Measurements from ENCODE around the gene KIF2C.
"Not testable (repeated sequence)": the region's sequence is repeated elsewhere in the genome, so short reads cannot be mapped to it uniquely, and the experiment has no call there.

The KIF2C gene

DNA sequence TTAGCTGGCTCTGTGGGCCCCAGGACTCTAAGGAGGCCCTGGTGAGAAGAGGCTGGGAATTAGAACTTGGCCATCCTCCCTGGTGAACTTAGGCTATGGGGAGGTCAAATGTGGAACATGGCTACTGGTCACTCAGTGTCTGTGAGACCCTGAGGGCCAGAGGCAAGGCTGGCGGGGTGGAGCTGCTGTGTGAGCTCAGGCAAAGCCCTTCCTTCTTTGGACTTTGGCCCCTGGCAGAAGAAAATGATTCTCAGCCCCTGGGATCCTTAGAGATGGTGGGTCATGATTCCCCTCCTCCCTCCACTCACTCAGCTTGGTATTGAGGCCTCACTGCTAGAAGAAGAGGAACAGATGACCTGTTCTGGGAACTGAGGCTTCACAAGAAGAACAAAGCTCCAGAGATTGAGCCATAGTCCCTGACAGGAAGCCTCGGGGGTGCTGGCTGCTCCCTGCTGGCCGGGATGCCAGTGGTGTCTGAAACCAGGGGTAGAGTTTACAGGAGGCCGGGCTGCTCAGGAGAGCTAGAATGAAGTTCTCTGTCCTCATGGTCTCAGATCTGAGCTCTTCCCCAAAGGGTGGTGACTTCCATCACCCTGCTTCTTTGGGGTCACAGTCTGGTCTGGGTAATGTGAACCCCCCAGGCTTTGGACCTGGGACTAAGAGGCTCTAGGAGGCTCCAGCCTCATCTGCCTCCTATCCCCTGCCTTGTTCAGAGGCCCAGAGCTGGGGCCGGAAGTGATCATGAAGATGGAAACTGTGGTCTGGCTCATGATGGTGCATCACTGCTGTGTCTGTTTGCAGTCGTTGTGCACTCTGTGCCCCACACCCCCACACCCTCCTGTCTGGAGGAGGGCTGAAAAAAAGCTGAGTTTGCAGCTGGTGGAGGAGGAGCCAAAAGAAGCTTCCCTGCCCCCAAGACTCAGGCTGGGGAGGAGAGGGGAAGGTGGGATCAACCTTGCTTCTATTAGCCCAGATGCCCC, 69.6 kb downstream of the KIF2C start:
- peak overlapping the region; percentile 59 for H3K4me3 ChIP-seq (ENCODE audit: low read length)
- TF ChIP-seq, protein P1, sequence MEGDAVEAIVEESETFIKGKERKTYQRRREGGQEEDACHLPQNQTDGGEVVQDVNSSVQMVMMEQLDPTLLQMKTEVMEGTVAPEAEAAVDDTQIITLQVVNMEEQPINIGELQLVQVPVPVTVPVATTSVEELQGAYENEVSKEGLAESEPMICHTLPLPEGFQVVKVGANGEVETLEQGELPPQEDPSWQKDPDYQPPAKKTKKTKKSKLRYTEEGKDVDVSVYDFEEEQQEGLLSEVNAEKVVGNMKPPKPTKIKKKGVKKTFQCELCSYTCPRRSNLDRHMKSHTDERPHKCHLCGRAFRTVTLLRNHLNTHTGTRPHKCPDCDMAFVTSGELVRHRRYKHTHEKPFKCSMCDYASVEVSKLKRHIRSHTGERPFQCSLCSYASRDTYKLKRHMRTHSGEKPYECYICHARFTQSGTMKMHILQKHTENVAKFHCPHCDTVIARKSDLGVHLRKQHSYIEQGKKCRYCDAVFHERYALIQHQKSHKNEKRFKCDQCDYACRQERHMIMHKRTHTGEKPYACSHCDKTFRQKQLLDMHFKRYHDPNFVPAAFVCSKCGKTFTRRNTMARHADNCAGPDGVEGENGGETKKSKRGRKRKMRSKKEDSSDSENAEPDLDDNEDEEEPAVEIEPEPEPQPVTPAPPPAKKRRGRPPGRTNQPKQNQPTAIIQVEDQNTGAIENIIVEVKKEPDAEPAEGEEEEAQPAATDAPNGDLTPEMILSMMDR (conservative IDR thresholded peaks at IDR 0.05; ENCODE audit: low read depth, low read length), result peak; percentile 26

DNA sequence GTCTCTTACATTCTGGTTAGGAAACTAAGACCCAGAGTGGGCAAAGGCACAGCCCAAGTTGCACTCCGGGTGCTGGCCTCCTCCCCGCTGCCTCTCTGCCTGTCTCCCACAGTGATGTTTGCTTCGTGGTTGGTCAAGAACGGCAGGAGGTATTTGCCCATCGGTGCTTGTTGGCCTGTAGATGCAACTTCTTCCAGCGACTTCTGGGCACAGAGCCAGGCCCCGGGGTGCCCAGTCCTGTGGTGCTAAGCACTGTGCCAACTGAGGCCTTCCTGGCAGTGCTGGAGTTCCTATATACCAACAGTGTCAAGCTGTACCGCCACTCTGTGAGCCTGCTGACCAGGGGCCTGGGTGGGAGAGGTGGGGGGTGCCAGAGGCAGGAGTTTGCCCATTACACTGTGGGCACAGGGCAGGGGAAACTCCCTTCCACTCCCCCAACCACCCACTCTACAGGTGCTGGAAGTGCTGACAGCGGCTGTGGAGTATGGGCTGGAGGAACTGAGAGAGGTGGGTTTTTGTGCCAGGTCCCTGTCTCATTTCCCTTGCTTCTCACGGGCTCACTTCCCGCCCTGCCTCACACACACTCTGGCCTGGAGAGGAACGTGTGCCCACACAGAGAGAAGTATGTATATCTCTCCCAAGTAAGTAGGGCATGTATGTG, 70.6 kb downstream of the KIF2C start:
- TF ChIP-seq, protein P1 (conservative IDR thresholded peaks at IDR 0.05; ENCODE audit: low read depth, low read length), result no peak
- DNase-seq (ENCODE audit: low read depth), result no peak
- peak overlapping the region; percentile 59 for H3K4me3 ChIP-seq (ENCODE audit: low read length)

More for the DNA sequence above, 69.6 kb downstream of the KIF2C start:
- DNase-seq (ENCODE audit: low read depth), result no peak

DNA sequence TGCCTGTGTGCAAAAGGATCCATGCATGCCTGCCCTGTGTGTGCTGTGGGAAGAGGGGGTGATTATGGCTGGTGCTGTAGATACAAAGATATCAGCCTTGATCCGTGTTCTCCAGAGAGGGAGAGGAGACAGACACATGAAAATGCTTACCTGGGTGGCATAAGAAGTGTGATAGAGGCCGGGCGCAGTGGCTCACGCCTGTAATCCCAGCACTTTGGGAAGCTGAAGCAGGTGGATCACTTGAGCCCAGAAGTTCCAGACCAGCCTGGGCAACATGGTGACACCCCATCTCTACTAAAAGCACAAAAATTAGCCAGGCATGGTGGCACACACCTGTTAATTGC, 71.1 kb downstream of the KIF2C start:
- not testable (repeated sequence) for DNase-seq (ENCODE audit: low read depth); H3K4me3 ChIP-seq (ENCODE audit: low read length)

DNA sequence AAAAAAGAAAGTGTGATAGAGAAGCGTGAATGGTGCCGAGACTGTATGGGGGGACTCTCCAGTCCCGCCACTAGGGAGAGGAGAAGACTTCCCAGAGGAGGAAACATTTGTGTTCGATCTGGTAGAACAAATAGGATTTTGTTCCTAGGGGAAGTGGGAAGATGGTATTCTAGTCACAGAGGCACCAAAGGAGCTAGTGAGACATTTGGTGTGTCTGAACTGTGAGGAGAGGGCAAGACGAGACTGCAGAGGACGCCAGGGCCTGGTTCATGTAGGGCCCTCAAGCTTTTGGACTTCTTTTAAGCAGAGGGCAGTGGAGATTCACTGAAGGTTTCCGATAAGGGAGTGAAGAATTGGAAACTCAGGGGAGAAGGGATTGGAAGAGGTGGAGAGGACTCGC, 71.6 kb downstream of the KIF2C start:
- TF ChIP-seq, protein P1 (conservative IDR thresholded peaks at IDR 0.05; ENCODE audit: low read depth, low read length), result no peak
- H3K4me3 ChIP-seq (ENCODE audit: low read length), result peak overlapping the region; percentile 2
- DNase-seq (ENCODE audit: low read depth), result no peak

DNA sequence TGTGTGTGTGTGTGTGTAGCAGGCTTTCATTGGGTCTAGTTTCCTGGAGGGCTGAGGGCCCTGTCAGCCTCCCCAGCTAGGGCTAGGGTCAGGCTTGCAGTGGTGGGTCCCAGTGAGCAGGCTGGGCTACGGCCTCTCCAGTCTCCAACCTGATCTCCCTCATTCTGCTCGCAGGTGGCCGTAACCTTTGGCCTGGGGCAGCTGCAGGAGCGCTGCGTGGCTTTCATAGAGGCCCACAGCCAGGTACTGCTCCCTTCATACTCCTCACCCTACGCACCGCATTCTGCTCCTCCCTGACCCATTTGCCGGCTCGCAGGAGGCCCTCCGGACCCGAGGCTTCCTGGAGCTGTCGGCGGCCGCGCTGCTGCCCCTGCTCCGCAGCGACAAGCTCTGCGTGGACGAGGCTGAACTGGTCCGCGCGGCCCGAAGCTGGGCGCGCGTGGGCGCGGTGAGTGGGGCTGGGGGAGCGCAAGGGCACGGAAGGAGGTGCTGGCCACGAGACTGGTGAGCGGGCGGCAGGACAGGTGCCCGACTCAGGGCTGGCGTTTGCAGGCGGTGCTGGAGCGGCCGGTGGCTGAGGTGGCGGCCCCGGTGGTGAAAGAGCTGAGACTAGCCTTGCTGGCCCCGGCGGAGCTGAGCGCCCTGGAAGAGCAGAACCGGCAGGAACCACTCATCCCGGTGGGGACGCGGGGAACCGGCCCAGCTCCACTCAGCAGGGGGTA, 73.3 kb downstream of the KIF2C start:
- no peak for DNase-seq (ENCODE audit: low read depth)
- TF ChIP-seq, protein P1 (conservative IDR thresholded peaks at IDR 0.05; ENCODE audit: low read depth, low read length), result no peak
- no peak overlapping the region for H3K4me3 ChIP-seq (ENCODE audit: low read length)

DNA sequence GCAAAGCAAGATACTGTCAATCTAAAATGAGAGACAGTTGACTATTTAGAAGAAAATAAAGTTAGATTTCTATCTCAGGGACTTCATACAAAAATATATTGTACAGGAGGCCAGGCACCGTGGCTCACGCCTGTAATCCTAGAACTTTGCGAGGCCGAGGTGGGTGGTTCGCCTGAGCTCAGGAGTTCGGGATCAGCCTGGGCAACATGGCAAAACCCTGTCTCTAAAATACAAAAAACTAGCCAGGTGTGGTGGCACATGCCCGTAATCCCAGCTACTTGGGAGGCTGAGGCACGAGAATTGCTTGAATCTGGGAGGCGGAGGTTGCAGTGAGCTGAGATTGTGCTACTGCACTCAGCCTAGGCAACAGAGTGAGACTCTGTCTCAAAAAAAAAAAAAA, 76.3 kb downstream of the KIF2C start:
- not testable (repeated sequence) for DNase-seq (ENCODE audit: low read depth); H3K4me3 ChIP-seq (ENCODE audit: low read length)

DNA sequence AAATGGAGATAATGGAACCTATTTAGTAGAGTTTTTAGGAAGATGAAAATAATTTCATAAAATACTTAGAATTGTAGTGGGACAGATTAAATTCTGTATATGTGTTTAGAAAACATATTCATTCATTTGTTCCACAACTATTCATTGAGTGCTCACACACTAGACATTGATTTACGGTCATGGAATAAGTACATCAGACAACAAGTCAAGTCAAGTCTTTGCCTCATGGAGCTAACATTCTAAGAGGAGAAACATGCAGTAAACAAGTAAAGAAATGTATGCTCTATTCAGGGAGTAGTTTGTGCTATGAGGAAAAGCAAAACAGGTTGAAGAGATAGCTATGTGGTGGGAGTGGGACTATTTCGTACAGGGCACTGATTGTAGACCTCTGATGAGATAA, 77.7 kb downstream of the KIF2C start:
- DNase-seq (ENCODE audit: low read depth), result no peak
- H3K4me3 ChIP-seq (ENCODE audit: low read length), result no peak overlapping the region
- TF ChIP-seq, protein P1 (conservative IDR thresholded peaks at IDR 0.05; ENCODE audit: low read depth, low read length), result no peak

All from retinal pigment epithelial cell (primary cell).